ENCODE data around the gene SERPINA9. TPM values are rescaled to one million over a fixed set of nuclear protein-coding genes. Genes with fewer than 3 reads are reported as not detected.

The SERPINA9 gene
- total and polyA plus RNA-seq, 2 donors from 2014 or later = not detected

DNA sequence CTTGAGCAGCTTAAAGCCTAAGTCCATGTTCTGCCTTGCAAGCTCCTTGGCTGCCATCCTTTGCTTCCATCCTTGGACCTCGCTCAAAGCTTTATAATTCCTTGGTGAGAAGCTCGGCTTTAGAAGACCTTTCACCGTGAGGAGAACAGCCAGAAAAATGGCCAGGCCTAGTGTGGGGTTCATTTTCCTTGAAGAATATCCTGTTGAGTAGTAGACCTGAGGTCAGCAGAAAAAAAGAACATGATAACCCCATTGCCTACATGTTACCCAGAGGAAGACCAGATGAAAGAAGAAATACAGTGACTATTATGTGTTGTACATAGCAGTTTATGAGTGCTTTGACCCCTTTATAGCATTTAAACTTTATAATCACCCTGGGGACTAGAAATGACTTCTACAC, 22.2 kb upstream of the SERPINA9 start:
- no peak overlapping the region for H3K4me3 ChIP-seq (ENCODE audit: low read length in 3 of 3)
- H3K9me3 ChIP-seq (ENCODE audit: control insufficient read depth in 2 of 3, insufficient read depth in 1 of 3, low read length in 3 of 3) = no peaks in the 10 kb centered on the region
- H3K27ac ChIP-seq (ENCODE audit: low read depth in 2 of 2, low read length in 2 of 2) = no peak overlapping the region
- TF ChIP-seq, protein P1, sequence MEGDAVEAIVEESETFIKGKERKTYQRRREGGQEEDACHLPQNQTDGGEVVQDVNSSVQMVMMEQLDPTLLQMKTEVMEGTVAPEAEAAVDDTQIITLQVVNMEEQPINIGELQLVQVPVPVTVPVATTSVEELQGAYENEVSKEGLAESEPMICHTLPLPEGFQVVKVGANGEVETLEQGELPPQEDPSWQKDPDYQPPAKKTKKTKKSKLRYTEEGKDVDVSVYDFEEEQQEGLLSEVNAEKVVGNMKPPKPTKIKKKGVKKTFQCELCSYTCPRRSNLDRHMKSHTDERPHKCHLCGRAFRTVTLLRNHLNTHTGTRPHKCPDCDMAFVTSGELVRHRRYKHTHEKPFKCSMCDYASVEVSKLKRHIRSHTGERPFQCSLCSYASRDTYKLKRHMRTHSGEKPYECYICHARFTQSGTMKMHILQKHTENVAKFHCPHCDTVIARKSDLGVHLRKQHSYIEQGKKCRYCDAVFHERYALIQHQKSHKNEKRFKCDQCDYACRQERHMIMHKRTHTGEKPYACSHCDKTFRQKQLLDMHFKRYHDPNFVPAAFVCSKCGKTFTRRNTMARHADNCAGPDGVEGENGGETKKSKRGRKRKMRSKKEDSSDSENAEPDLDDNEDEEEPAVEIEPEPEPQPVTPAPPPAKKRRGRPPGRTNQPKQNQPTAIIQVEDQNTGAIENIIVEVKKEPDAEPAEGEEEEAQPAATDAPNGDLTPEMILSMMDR (IDR thresholded peaks at IDR 0.05; ENCODE audit: borderline replicate concordance, extremely low read depth, insufficient read depth) = no peak
- no peaks in the 10 kb centered on the region for H3K4me1 ChIP-seq (ENCODE audit: control insufficient read depth in 2 of 3, insufficient read depth in 2 of 3, low read depth in 1 of 3, low read length in 3 of 3)
- DNase-seq (no peak), FAIRE-seq (no peak)
- no peaks in the 10 kb centered on the region for H3K36me3 ChIP-seq (ENCODE audit: control insufficient read depth in 2 of 3, insufficient read depth in 3 of 3, low read length in 3 of 3)
- no peaks in the 10 kb centered on the region for H3K27me3 ChIP-seq (ENCODE audit: control insufficient read depth, insufficient read depth, low read length)
- H3K9ac ChIP-seq (ENCODE audit: low read length in 3 of 3) = no peak overlapping the region
- intact Hi-C loops (cut with DNase I) = no loop called here

DNA sequence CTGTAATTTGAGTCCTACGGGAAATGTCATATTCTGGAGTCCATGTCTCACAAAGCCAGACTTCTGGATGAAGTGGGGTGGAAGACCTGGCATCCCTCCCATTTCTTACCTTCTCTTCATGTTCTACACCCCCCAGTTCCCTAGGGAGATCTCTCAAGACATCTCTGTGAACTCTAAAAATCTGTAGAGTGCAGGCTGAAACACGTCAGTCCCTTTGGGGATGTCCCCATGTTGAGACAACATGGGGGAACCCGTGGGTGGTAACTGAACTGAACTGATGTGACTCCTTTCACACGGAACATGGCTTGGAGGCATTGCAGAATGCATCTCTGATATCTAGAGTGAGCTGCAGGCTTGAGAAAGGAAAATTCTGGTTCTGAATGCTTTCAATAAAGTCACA, 18.1 kb upstream of the SERPINA9 start:
- no peak for DNase-seq
- Histone ChIP-seq H3K9ac (ENCODE audit: low read length in 3 of 3) (no peak overlapping the region), H3K36me3 (ENCODE audit: control insufficient read depth in 2 of 3, insufficient read depth in 3 of 3, low read length in 3 of 3) (no peaks in the 10 kb centered on the region), H3K4me3 (ENCODE audit: low read length in 3 of 3) (no peak overlapping the region), H3K27me3 (ENCODE audit: control insufficient read depth, insufficient read depth, low read length) (no peaks in the 10 kb centered on the region), H3K9me3 (ENCODE audit: control insufficient read depth in 2 of 3, insufficient read depth in 1 of 3, low read length in 3 of 3) (no peaks in the 10 kb centered on the region), H3K4me1 (ENCODE audit: control insufficient read depth in 2 of 3, insufficient read depth in 2 of 3, low read depth in 1 of 3, low read length in 3 of 3) (no peaks in the 10 kb centered on the region), H3K27ac (ENCODE audit: low read depth in 2 of 2, low read length in 2 of 2) (no peak overlapping the region)
- FAIRE-seq = no peak
- intact Hi-C loops (cut with DNase I) = no loop called here
- TF ChIP-seq, protein P1 (IDR thresholded peaks at IDR 0.05; ENCODE audit: borderline replicate concordance, extremely low read depth, insufficient read depth) = no peak

DNA sequence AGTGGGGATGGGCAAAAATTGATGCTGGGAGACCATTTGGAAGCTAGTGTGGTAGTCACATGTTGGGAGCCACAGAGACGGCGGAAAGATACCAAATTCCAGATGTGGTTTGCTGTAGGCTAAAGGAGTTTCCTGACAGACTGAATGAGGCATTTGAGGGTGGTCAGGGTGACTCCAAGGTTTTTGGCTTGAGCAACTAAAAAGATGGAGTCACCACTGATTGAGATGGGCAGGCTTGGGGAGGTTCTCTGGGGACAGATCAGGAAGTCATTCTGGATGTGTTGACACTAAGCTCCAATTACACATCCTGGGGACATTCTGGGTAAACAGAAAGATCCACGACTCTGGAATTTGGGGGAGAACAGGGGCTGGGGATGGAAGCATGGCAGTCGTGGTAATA, 15.5 kb upstream of the SERPINA9 start:
- intact Hi-C loops (cut with DNase I) = no loop called here
- no peaks in the 10 kb centered on the region for H3K4me1 ChIP-seq (ENCODE audit: control insufficient read depth in 2 of 3, insufficient read depth in 2 of 3, low read depth in 1 of 3, low read length in 3 of 3)
- H3K36me3 ChIP-seq (ENCODE audit: control insufficient read depth in 2 of 3, insufficient read depth in 3 of 3, low read length in 3 of 3) = no peaks in the 10 kb centered on the region
- FAIRE-seq (no peak), DNase-seq (no peak)
- no peaks in the 10 kb centered on the region for H3K27me3 ChIP-seq (ENCODE audit: control insufficient read depth, insufficient read depth, low read length)
- H3K4me3 ChIP-seq (ENCODE audit: low read length in 3 of 3) = no peak overlapping the region
- TF ChIP-seq, protein P1 (IDR thresholded peaks at IDR 0.05; ENCODE audit: borderline replicate concordance, extremely low read depth, insufficient read depth) = no peak
- H3K27ac ChIP-seq (ENCODE audit: low read depth in 2 of 2, low read length in 2 of 2) = no peak overlapping the region
- no peaks in the 10 kb centered on the region for H3K9me3 ChIP-seq (ENCODE audit: control insufficient read depth in 2 of 3, insufficient read depth in 1 of 3, low read length in 3 of 3)
- H3K9ac ChIP-seq (ENCODE audit: low read length in 3 of 3) = no peak overlapping the region

DNA sequence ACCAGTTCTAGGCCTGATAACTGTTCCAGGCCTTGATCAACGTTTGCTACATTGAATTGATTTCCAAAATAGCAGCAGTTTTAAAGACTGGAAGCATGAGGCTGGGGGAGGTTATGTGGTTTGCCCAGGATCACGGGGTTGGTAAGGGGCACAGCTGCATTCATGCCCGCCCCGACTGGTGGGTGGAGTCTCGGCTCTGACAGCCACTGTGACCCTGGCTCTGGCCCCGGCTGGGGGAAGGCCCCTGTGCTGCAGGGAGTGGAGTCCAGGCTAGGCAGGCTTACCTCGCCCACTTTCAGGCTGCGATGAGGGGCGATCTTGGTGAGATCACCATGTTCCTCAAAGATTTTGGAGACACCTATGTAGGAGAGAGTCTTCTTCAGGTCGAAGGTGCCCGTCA, 13.3 kb upstream of the SERPINA9 start:
- intact Hi-C loops (cut with DNase I) = no loop called here
- no peaks in the 10 kb centered on the region for H3K9me3 ChIP-seq (ENCODE audit: control insufficient read depth in 2 of 3, insufficient read depth in 1 of 3, low read length in 3 of 3)
- DNase-seq = no peak
- H3K9ac ChIP-seq (ENCODE audit: low read length in 3 of 3) = no peak overlapping the region
- FAIRE-seq = no peak
- no peak overlapping the region for H3K4me3 ChIP-seq (ENCODE audit: low read length in 3 of 3)
- TF ChIP-seq, protein P1 (IDR thresholded peaks at IDR 0.05; ENCODE audit: borderline replicate concordance, extremely low read depth, insufficient read depth) = no peak
- H3K4me1 ChIP-seq (ENCODE audit: control insufficient read depth in 2 of 3, insufficient read depth in 2 of 3, low read depth in 1 of 3, low read length in 3 of 3) = peaks cover 0 to 4% (median 0%) of the 10 kb centered on the region in 3 donors
- no peaks in the 10 kb centered on the region for H3K27me3 ChIP-seq (ENCODE audit: control insufficient read depth, insufficient read depth, low read length)
- H3K36me3 ChIP-seq (ENCODE audit: control insufficient read depth in 2 of 3, insufficient read depth in 3 of 3, low read length in 3 of 3) = no peaks in the 10 kb centered on the region
- H3K27ac ChIP-seq (ENCODE audit: low read depth in 2 of 2, low read length in 2 of 2) = no peak overlapping the region
